Panc1 (cell line): ENCODE results near the gene LPP.

Experiments used
- POLR2AphosphoS5 ChIP-seq: IDR thresholded peaks from 2 replicates; pipeline ENCODE4 v1.6.1; 2012; ENCODE audit warnings: mild to moderate bottlenecking, low read depth, low read length, moderate library complexity
- REST ChIP-seq, 2 experiments: IDR thresholded peaks; 2 replicates each; pipeline ENCODE4 v1.6.1; 2011 to 2012; ENCODE audit warnings: low read depth in 2 of 2, control low read depth in 1 of 2, low read length in 1 of 2, mild to moderate bottlenecking in 1 of 2, moderate library complexity in 1 of 2; ENCODE audit not compliant: insufficient read depth in 1 of 2
- TF ChIP-seq, protein P1 (sequence below): fragments of 450-650 bp; IDR thresholded peaks from 2 replicates; pipeline ENCODE4 v1.5.1; 2017; ENCODE audit warnings: mild to moderate bottlenecking

DNA sequence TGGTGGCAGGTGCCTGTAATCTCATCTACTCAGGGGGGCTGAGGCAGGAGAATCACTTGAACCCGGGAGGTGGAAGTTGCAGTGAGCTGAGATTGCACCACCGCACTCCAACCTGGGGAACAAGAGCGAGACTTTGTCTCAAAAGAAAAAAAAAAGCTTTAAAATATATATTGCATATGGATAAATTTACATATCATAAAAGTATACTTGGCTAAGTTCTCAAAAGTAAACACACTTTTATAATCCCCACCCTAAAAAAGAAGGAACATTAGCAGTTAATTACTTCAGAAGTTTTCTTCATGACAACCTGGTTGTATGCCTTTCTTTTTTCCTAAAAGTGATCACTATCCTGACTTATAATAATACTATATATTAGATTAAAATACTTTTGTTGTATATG, 648.7 kb downstream of the LPP start:
- TF ChIP-seq POLR2AphosphoS5 = no peak
- TF ChIP-seq, protein P1, sequence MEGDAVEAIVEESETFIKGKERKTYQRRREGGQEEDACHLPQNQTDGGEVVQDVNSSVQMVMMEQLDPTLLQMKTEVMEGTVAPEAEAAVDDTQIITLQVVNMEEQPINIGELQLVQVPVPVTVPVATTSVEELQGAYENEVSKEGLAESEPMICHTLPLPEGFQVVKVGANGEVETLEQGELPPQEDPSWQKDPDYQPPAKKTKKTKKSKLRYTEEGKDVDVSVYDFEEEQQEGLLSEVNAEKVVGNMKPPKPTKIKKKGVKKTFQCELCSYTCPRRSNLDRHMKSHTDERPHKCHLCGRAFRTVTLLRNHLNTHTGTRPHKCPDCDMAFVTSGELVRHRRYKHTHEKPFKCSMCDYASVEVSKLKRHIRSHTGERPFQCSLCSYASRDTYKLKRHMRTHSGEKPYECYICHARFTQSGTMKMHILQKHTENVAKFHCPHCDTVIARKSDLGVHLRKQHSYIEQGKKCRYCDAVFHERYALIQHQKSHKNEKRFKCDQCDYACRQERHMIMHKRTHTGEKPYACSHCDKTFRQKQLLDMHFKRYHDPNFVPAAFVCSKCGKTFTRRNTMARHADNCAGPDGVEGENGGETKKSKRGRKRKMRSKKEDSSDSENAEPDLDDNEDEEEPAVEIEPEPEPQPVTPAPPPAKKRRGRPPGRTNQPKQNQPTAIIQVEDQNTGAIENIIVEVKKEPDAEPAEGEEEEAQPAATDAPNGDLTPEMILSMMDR = no peak
- no peak for TF ChIP-seq REST (IDR thresholded peaks at IDR 0.05; ENCODE audit: insufficient read depth in 1 of 2, low read depth in 2 of 2, low read length in 1 of 2)
